HG03520 (cell line): Measurements from ENCODE around the gene EME2.
"Not testable (repeated sequence)": the region's sequence is repeated elsewhere in the genome, so short reads cannot be mapped to it uniquely, and the experiment has no call there.

ENCODE experiments used
- ATAC-seq: cut with Tn5 transposase; IDR thresholded peaks from one replicate; pipeline ENCODE4 v1.9.1; 2021; ENCODE audit warnings: mild to moderate bottlenecking, moderate library complexity; ENCODE audit not compliant: unreplicated experiment

EME2 gene

GRCh38 chr16:1790261-1790610, 17.6 kb downstream of the EME2 start:
- ATAC-seq, result no peak

GRCh38 chr16:1790611-1791255, 18.1 kb downstream of the EME2 start:
- ATAC-seq, result no peak

- no peak for ATAC-seq
These were observed 18.8 kb downstream of the EME2 start for GRCh38 chr16:1791256-1791942.

- no peak for ATAC-seq
These were observed 19.6 kb downstream of the EME2 start for GRCh38 chr16:1791943-1792812.

GRCh38 chr16:1792836-1793577, 20.4 kb downstream of the EME2 start:
- ATAC-seq, result no peak

- no peak for ATAC-seq
These were observed 21.1 kb downstream of the EME2 start, which contains the start of gene IGFALS for GRCh38 chr16:1793578-1794220. TSS of gene IGFALS (minus strand) at chr16:1793705. CDS start at chr16:1793652, 53 bp downstream.

- ATAC-seq, result no peak
These were observed 21.7 kb downstream of the EME2 start for GRCh38 chr16:1794221-1794871.

- no peak for ATAC-seq
These were observed 22.5 kb downstream of the EME2 start for GRCh38 chr16:1794908-1795666.

GRCh38 chr16:1799263-1799662, 26.7 kb downstream of the EME2 start:
- not testable (repeated sequence) for ATAC-seq

GRCh38 chr16:1800701-1801100, 28.1 kb downstream of the EME2 start:
- no peak for ATAC-seq

- no peak for ATAC-seq
These were observed 35.0 kb downstream of the EME2 start for GRCh38 chr16:1807626-1808025.

GRCh38 chr16:1808691-1809090, 36.1 kb downstream of the EME2 start:
- ATAC-seq, result no peak

- ATAC-seq, result no peak
These were observed 36.7 kb downstream of the EME2 start for GRCh38 chr16:1809281-1809801.

GRCh38 chr16:1810106-1810505, 37.5 kb downstream of the EME2 start:
- ATAC-seq, result no peak

- no peak for ATAC-seq
These were observed 37.9 kb downstream of the EME2 start for GRCh38 chr16:1810536-1810935.

GRCh38 chr16:1812732-1813163, 40.1 kb downstream of the EME2 start:
- no peak for ATAC-seq

- ATAC-seq, result no peak
These were observed 42.9 kb downstream of the EME2 start for GRCh38 chr16:1815461-1815860.

- no peak for ATAC-seq
These were observed 44.0 kb downstream of the EME2 start for GRCh38 chr16:1816396-1817275.
